ENCODE results near the gene PTPN9. TPM values are rescaled to one million over a fixed set of nuclear protein-coding genes. Genes with fewer than 3 reads are reported as not detected.
"Not testable (repeated sequence)": the region's sequence is repeated elsewhere in the genome, so short reads cannot be mapped to it uniquely, and the experiment has no call there.

The PTPN9 gene
- total RNA-seq, 1 donor from 2014 or later, result 8.6 TPM

DNA sequence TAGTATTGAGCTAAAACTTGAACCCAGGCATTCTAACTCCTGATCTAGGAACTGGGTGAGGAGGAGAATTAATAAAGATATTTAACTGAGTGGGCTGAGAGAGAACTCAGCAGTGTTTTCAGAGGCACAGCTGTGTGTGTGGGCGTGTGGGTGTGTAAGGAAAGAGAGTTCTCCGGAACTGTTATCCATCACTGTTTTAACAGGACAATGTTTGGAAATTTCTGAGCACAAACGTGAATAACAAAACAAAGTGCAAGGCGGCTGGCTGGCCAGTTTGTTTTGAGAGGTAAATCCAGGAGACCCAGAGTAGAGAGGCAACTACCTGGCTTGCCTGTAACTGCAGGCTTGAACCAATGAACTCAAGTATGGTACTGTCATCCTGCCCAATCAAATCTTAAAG lies 5.0 kb upstream of the PTPN9 start:
- no peak for DNase-seq (ENCODE audit: low spot score)
- H3K9me3 Mint-ChIP-seq, result no peaks in the 10 kb centered on the region
- H3K9ac ChIP-seq, result no peak overlapping the region
- H2AFZ ChIP-seq (replicated peaks), result no peak overlapping the region
- H3K27me3 Mint-ChIP-seq (ENCODE audit: insufficient read depth, low read depth), result peaks cover 8% of the 10 kb centered on the region
- no peaks in the 10 kb centered on the region for H3K9me3 ChIP-seq (ENCODE audit: low read depth)
- no peaks in the 10 kb centered on the region for H3K79me2 ChIP-seq (ENCODE audit: low read depth)
- H3K4me3 Mint-ChIP-seq, result no peak overlapping the region
- peaks cover 4% of the 10 kb centered on the region for H3K4me1 ChIP-seq
- no peak overlapping the region for H3K27ac Mint-ChIP-seq
- no peaks in the 10 kb centered on the region for H3K36me3 ChIP-seq
- TF ChIP-seq EZH2phosphoT487 (IDR thresholded peaks at IDR 0.05), result no peak
- H3K27ac ChIP-seq, result no peak overlapping the region
- H4K20me1 ChIP-seq (ENCODE audit: low read depth), result no peaks in the 10 kb centered on the region
- peaks cover 4% of the 10 kb centered on the region for H3K36me3 Mint-ChIP-seq
- peaks cover 11% of the 10 kb centered on the region for H3K4me1 Mint-ChIP-seq
- H3K4me2 ChIP-seq, result no peak overlapping the region
- no peaks in the 10 kb centered on the region for H3K27me3 ChIP-seq
- H3K4me3 ChIP-seq, result no peak overlapping the region
- H3F3A ChIP-seq (ENCODE audit: low read depth), result peaks cover 9% of the 10 kb centered on the region

DNA sequence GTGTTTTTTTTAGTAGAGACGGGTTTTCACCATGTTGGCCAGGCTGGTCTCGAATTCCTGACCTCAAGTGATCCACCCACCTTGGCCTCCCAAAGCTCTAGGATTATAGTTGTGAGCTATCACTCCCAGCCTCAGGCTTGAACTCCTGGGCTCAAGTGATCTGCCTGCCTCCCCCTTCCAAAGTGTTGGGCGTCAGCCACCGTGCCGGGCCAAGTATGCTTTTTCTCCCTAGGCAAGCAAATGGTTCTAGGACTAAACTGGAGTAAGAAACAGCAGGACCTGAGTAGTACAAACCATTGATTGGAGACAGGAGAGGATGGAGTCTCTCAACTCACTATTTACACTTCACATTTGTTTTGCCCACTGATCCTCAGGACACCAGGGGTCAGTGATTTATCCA lies 4.6 kb upstream of the PTPN9 start:
- no peak overlapping the region for H3K4me3 ChIP-seq
- Mint-ChIP-seq H3K27ac (no peak overlapping the region), H3K27me3 (ENCODE audit: insufficient read depth, low read depth) (peaks cover 8% of the 10 kb centered on the region), H3K36me3 (peaks cover 4% of the 10 kb centered on the region), H3K4me3 (no peak overlapping the region), H3K9me3 (no peaks in the 10 kb centered on the region), H3K4me1 (peaks cover 11% of the 10 kb centered on the region)
- no peaks in the 10 kb centered on the region for H3K9me3 ChIP-seq (ENCODE audit: low read depth)
- peaks cover 4% of the 10 kb centered on the region for H3K4me1 ChIP-seq
- no peak overlapping the region for H3K4me2 ChIP-seq
- no peaks in the 10 kb centered on the region for H3K27me3 ChIP-seq
- H3K79me2 ChIP-seq (ENCODE audit: low read depth), result no peaks in the 10 kb centered on the region
- H3K9ac ChIP-seq, result no peak overlapping the region
- no peaks in the 10 kb centered on the region for H3K36me3 ChIP-seq
- H4K20me1 ChIP-seq (ENCODE audit: low read depth), result no peaks in the 10 kb centered on the region
- no peak overlapping the region for H3K27ac ChIP-seq
- TF ChIP-seq EZH2 (IDR thresholded peaks at IDR 0.05) (no peak), EZH2phosphoT487 (IDR thresholded peaks at IDR 0.05) (no peak)
- TF ChIP-seq, protein P1, sequence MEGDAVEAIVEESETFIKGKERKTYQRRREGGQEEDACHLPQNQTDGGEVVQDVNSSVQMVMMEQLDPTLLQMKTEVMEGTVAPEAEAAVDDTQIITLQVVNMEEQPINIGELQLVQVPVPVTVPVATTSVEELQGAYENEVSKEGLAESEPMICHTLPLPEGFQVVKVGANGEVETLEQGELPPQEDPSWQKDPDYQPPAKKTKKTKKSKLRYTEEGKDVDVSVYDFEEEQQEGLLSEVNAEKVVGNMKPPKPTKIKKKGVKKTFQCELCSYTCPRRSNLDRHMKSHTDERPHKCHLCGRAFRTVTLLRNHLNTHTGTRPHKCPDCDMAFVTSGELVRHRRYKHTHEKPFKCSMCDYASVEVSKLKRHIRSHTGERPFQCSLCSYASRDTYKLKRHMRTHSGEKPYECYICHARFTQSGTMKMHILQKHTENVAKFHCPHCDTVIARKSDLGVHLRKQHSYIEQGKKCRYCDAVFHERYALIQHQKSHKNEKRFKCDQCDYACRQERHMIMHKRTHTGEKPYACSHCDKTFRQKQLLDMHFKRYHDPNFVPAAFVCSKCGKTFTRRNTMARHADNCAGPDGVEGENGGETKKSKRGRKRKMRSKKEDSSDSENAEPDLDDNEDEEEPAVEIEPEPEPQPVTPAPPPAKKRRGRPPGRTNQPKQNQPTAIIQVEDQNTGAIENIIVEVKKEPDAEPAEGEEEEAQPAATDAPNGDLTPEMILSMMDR (IDR thresholded peaks at IDR 0.05), result no peak
- no peak for DNase-seq (ENCODE audit: low spot score)
- no peak overlapping the region for H2AFZ ChIP-seq (replicated peaks)
- peaks cover 13% of the 10 kb centered on the region for H3F3A ChIP-seq (ENCODE audit: low read depth)

DNA sequence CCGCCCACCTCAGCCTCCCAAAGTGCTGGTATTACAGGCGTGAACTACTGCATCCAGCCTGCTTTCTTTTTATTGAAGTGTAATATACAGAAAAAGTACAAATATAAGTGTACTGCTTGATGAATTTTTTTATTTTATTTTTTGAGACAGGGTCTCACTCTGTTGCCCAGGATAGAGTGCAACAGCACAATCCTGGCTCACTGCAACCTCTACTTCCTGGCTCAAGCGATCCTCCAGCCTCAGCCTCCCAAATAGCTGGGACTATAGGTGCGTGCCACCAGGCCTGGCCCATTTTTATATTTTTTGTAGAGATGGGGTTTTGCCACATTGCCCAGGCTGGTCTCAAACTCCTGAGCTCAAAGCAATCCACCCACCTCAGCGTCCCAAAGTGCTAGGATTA lies 3.8 kb upstream of the PTPN9 start:
- H3K9me3 Mint-ChIP-seq; H3K27ac Mint-ChIP-seq; H3K9ac ChIP-seq; H3K4me1 ChIP-seq; H3K27ac ChIP-seq; H3K4me2 ChIP-seq; H3K36me3 Mint-ChIP-seq; H3K4me3 Mint-ChIP-seq; DNase-seq (ENCODE audit: low spot score); H3K79me2 ChIP-seq (ENCODE audit: low read depth); H3K27me3 Mint-ChIP-seq (ENCODE audit: insufficient read depth, low read depth); H3K9me3 ChIP-seq (ENCODE audit: low read depth); H4K20me1 ChIP-seq (ENCODE audit: low read depth); H3K36me3 ChIP-seq; H3K4me3 ChIP-seq; H2AFZ ChIP-seq (replicated peaks); H3K27me3 ChIP-seq: not testable (repeated sequence)
- peaks cover 13% of the 10 kb centered on the region for H3F3A ChIP-seq (ENCODE audit: low read depth)
- H3K4me1 Mint-ChIP-seq, result peaks cover 11% of the 10 kb centered on the region

- H3K4me3 ChIP-seq, result peak overlapping the region; percentile 97
- H4K20me1 ChIP-seq (ENCODE audit: low read depth), result peaks cover 10% of the 10 kb centered on the region
- Mint-ChIP-seq H3K4me3 (peak overlapping the region; percentile 98), H3K36me3 (peaks cover 4% of the 10 kb centered on the region), H3K27me3 (ENCODE audit: insufficient read depth, low read depth) (peaks cover 6% of the 10 kb centered on the region), H3K4me1 (peaks cover 19% of the 10 kb centered on the region), H3K27ac (peak overlapping the region; percentile 97), H3K9me3 (no peaks in the 10 kb centered on the region)
- peak overlapping the region; percentile 77 for H3K9ac ChIP-seq
- H3K36me3 ChIP-seq, result no peaks in the 10 kb centered on the region
- DNase-seq (ENCODE audit: low spot score), result peak; percentile 70
- H3K79me2 ChIP-seq (ENCODE audit: low read depth), result peaks cover 49% of the 10 kb centered on the region
- H3K4me1 ChIP-seq, result peaks cover 25% of the 10 kb centered on the region
- H3K9me3 ChIP-seq (ENCODE audit: low read depth), result no peaks in the 10 kb centered on the region
- TF ChIP-seq, protein P1 (IDR thresholded peaks at IDR 0.05), result no peak
- TF ChIP-seq EZH2phosphoT487 (IDR thresholded peaks at IDR 0.05), result no peak
- TF ChIP-seq EZH2 (IDR thresholded peaks at IDR 0.05), result no peak
- H3K27me3 ChIP-seq, result no peaks in the 10 kb centered on the region
- peak overlapping the region; percentile 98 for H3K4me2 ChIP-seq
- peaks cover 32% of the 10 kb centered on the region for H3F3A ChIP-seq (ENCODE audit: low read depth)
- peak overlapping the region; percentile 91 for H2AFZ ChIP-seq (replicated peaks)
- peak overlapping the region; percentile 46 for H3K27ac ChIP-seq
Observed at GRCh38 chr15:75578173-75578947, 755 bp downstream of the PTPN9 start.

Measured in neural progenitor cell (in vitro differentiated cells).